GM18868 (cell line): ENCODE data around the gene PRDM7.
A peak's percentile ranks its signal among the peaks of the same experiment; 100 is the strongest.
"Not testable (repeated sequence)": the region's sequence is repeated elsewhere in the genome, so short reads cannot be mapped to it uniquely, and the experiment has no call there.

Experiments used
- ATAC-seq: cut with Tn5 transposase; IDR thresholded peaks from one replicate; pipeline ENCODE4 v1.9.1; 2021; ENCODE audit warnings: mild to moderate bottlenecking, moderate library complexity; ENCODE audit not compliant: unreplicated experiment

PRDM7 gene

DNA sequence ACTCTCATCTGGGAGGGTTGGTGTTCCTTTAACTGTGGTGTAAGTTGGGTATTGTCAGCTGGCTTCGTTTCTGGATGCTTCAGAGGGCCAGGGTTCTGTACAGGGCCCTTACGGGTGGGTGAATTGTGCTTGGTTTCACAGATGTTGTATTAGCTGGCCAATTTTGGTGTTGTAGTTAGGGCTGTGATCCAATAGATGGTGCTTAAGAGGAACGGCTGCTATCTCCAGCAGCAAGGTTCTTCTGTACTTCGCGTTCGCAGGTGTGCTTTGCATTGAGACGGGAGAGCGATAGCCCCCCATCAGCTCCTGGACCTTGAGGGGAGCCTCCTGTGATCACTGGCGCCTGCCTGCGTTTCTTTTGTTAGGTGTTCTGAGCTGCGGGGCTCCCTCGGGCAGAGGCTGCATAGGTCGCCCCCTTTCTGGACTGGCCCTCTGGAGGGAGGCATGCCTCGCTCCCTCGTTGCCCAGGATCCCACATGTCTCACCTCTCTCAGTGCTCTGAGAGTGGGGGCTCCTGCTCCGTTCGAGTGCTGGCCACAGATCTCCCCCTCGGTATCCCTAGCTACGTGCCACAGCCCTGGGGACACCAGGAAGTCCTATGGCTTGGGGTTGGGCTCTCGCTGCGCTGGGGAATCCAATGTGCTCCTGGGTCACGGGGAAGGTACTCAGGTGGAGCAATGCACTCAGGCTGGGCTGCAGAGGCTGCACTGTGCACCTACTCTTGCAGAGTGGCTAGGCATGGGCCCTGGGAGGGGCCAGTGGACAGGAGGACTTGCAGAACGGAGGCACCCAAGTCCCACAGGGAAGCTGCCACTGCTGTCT lies 837 bp upstream of the PRDM7 start:
- peak; percentile 59 for ATAC-seq

DNA sequence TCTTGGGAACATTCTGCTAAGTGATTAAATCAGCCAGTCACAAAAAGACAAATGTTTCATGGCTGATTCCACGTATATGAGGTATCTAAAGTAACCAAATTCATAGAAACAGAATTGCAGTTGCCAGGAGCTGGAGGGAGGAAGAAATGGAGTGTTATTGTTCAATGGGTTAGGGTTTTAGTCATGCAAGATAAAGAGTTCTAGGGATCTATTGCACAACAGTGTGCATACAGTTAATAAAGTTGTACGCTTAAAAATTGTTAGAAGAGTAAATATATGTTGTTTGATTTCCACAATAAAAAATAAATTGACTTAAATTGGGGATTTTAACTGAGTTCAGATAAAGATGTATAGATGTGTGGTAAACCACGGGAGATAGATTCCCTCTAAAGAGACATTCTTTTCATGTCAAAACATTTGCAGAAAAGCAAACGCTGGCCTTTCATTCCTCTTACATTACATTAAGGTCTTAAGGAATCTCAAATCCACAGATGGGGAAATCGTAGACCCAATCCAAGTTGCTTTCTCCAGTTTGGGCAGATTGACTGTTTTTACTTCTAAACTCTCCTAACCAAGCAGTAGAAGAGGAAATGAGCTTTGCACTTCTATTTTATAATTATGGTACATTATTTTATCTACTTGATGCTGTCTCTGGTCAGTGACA lies 4.6 kb downstream of the PRDM7 start:
- no peak for ATAC-seq

DNA sequence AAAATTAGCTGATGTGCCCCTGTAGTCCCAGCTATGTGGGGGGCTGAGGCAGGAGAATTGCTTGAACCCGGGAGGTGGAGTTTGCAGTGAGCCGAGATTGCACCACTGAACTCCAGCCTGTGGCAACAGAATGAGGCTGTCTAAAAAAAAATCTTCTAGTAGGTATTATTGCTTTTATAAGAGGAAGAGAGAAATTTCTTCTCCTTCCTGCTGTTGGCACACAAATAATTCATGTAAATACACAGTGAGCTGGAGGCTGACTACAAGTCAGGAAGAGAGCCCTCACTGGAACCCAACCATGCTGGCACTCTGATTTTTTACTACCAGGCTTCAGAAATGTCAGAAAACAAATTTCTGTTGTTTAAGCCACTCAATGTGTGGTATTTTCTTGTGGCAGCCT lies 6.7 kb downstream of the PRDM7 start:
- no peak for ATAC-seq

DNA sequence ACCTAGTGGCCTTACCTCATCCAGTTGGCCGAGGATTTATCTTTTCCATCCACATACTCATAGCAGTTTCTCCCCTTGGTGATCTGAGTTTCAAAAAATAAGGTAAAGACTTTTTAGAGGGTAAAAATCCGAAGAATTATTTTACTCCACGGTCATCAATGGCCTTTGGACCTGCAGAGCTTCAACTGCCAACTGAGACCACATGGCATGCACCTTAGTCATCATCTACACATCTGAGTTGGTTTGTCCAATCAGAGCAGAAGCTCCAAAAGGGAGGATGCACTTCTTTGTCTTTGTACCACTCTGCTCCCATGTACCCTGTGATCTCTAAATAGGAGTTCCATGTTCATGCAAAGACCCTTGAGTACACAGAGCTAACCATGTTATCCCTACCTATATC lies 15.7 kb downstream of the PRDM7 start:
- ATAC-seq, result no peak

DNA sequence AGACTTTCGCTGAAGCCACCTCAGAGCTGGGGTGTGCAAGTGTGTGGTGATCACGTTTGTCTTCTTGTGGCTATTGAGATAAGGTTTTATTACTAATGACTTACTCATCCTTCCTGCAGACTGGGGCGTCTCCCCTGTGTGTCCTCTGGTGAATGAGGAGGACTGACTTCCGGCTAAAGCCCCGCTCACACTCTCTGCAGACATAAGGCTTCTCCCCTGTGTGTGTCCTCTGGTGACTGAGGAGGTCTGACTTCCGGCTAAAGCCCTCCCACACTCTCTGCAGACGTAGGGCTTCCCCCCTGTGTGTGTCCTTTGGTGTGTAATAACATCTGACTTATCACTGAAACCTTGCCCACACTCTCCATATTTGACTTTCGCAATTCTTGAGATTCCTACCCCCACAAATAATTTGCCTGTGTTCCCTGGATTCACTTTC lies 19.4 kb downstream of the PRDM7 start:
- ATAC-seq, result no peak

DNA sequence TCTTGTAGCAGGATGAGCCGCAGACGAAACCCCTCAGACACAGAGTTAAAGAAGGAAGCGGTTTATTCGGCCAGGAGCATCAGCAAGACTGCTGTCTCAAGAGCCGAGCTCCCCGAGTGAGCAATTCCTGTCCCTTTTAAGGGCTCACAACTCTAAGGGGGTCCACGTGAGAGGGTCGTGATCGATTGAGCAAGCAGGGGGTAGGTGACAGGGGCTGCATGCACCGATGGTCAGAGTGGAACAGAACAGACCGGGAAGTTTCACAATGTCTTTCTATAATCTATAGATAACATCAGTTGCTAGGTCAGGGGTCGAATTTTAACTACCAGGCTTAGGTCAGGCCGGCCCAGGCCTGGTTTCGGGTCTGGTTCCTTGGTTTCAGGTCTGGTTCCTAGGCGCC lies 20.6 kb downstream of the PRDM7 start:
- ATAC-seq, result not testable (repeated sequence)

DNA sequence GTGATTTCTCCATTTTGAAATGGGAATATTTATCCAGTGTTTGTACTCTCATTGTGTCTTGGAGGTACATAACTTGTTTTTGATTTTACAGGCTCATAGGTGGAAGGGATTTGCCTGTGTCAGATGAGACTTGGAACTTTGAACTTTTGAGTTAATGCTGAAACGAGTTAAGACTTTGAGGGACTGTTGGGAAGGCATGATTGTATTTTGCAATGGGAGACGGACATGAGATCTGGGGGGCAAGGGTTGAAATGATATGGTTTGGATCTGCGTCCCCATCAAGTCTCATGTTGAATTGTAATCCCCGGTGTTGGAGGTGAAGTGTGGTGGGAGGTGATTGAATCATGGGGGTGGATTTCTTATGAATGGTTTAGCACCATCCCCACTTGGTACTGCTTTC lies 21.8 kb downstream of the PRDM7 start:
- ATAC-seq, result no peak

DNA sequence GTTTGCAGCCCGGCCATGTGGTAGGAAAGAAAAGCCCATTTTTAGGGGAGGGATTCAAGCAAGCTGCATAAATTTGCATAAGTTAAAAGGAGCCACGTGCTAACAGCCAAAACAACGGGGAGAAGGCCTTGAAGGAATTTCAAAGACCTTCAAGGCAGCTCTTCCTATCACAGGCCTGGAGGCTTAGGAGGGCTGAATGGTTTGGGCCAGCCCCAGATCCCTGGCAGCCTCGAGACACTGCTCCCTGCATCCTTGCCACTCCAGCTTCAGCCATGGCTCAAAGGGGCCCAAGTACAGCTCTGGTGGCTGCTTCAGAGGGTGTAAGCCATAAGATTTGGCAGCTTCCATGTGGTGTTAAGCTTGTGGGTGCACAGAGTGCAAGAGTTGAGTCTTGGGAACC lies 22.6 kb downstream of the PRDM7 start:
- ATAC-seq, result no peak

DNA sequence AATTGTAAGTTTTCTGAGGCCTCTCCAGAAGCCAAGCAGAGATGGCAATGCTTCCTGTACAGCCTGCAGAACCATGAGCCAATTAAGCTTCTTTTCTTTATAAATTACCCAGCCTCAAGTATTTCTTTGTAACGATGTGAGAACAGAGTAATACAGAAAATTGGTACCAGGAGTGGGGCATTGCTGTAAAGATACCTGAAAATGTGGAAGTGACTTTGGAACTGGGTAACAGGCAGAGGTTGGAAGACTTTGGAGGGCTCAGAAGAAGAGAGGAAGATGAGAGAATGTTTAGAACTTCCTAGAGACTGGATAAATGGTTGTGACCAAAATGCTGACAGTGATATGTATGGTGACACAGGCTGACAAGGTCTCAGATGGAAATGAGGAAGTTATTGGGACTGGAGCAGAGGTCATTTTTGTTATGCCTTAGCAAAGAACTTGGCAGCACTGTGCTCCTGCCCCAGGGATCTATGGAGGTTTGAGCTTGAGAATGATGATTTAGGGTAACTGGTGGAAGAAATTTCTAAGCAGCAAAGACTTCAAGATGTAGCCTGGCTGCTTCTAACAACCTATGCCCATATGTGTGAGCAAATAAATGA lies 23.1 kb downstream of the PRDM7 start:
- ATAC-seq, result no peak

DNA sequence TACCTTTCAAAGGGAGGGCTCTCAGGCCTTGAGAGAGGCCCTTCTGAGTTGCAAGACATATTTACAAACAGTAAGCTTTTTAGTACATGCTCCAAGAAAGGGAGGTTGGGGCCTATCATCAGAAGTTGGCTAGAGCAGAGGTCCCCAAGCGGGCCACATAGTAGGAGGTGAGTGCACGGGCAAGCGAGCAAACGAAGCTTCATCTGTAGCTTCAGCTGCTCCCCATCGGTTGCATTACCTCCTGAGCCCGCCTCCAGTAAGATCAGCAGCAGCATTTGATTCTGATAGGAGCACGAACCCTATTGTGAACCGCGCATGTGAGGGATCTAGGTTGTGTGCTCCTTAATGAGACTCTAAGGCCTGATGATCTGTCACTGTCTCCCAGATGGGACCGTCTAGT lies 26.2 kb downstream of the PRDM7 start:
- no peak for ATAC-seq

DNA sequence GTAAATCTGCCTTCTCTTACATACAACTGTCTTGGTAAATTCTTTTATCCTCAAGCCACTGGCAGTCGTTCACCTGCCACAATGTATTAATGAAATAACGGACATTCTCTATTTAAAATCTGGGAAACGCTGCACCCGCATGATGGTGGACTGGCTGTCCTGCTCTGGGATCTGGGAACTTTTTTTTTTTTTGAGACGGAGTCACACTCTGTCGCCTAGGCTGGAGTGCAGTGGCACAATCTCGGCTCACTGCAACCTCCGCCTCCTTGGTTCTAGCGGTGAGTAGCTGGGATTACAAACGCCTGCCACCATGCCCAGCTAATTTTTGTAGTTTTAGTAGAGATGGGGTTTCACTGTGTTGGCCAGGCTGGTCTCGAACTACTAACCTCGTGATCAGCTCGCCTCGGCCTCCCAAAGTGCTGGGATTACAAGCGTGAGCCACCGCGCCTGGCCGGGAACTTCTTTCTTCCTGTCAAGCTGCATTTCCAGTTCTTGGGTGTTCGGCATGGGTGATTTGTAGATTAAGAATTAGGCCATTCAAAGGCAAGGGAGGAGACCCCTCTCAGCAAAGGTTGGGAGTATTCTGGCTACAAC lies 28.3 kb downstream of the PRDM7 start:
- ATAC-seq, result no peak

DNA sequence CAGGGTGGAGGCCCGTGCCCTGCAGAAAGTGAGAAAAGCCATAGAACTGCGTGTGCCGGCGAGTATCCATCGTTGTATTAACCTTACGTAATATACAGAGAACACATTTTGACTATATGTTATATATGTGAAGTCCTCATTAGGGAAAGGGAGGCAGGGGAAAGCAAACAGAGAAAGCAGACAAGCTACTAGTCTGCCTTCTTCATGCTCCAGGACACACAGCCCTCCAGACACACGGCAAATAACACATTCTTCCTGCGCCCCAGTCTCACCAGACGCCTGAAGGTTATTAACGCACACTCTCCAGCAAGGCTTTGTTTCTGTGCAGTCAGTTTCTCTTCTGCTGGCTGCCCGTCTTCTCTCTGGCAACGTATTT lies 28.8 kb downstream of the PRDM7 start:
- ATAC-seq, result no peak

DNA sequence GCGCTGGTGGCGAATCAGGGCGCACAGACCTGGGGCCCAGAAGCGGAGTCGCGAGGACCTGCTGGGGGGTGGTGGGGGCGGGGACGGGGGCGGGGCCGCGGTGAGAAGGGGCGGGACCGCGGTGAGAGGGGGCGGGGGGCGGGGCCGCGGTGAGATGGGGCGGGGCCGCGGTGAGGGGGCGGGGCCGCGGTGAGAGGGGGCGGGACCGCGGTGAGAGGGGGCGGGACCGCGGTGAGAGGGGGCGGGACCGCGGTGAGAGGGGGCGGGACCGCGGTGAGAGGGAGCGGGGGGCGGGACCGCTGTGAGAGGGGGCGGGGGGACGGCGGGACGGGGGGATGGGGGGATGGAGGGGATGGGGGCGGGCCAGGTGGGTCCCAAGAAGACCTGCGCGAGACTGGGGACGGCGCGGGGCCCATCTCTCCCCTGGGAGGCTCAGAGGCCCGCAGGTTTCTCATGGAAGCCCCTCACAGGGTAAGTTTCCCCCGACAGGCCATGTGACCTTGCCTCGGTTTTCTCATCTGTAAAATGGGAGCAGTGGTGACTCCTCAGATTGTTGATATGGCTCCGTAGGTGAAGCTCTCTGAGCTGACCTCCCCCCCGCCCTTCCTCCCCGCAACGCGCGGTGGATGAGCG lies 29.3 kb downstream of the PRDM7 start:
- ATAC-seq, result no peak

DNA sequence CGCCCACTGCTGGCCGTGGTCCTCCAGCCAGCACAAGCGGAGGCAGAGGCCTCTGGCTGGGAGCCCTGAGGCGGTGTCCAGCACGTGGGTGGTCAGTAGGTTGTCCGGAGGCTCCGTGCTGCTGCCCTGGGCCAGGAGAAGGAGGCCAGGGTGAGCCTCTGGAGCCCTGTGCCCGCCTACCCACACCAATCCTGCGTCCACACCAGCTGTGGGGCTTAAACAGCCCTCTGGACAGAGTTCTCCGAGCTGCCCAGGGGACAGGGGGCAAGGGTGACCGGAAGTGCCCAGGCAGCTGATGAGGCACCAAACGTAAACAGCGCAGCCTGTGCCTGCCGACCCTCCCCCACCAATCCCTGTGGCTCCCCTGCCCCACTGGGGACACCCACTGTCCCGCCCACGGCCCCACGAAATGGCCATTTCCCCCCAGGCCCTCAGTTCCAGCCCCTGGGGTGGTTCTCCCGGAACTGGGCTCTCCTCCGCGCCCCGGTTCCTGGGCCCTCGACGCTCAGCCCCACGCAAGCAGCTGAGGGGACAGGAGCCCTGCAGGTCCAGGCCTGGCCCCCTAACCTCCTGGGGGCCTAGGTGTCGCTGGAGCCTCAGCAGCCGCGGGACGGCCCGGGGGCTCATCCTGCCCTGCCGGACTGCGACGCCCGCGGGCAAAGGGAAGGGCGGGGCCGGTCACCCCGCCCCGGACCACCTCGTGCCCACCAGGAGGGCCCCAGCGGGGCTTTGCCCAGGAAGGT lies 30.0 kb downstream of the PRDM7 start:
- ATAC-seq, result no peak

DNA sequence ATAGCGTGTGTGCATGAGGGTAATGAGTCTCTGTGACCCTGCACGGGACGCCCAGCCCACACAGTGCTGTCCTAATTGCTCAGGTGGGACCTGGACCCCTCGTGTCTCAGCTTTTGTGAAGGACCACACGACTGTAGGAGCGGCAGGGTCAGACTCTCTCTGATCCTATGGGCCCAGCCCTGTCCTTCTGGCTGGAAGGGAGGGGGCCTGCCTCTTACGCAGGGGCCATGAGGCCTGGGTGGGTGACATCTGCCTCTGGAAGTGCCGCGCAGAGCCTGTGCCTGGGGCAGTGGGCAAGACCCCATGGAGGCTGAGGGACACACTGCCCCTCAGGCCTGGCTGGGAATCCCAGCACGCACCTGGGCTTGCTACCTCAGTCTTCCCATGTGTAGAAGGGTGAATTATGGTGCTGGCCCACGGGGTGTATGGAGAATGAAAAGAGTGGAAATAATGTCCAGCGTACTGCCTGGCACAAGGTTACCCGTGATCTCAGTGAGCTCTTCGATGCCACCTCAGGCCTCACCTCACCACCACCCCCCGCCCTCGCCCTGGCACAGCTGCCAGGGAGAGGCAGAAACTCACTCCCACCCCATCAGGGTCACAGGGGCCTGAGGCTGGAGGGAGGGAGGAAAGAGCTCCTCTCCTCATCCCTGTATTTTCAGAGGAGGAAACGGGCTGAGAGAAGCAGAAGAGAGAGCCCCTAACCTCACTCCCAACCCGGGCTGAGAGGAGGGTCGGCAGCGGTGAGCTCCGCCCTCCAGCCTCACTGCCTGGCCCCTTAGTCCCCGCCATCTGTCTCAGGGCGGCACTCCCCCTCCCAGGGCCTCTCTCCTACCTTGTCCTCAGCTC lies 30.8 kb downstream of the PRDM7 start:
- no peak for ATAC-seq

DNA sequence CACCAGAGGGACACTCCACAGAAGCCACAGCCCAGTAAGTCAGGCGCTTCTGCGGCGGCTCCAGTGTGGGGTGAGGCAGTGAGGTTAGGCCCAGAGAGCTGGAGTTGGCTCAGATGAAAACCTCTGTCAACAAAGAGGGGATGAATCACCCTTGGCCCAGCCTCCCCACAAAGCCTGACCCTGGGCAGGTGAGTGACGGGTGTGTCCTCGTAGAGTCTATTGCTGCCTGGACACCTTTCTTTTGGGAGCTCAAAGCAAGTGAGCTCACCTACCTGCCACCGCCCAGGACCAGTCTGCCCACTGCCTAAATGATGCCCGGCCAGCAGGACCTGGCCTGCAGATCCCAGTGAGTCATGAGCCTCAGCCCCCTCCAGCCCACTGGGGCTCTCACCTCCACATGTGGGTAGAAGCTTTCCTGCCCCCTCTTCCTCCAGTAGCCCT lies 33.0 kb downstream of the PRDM7 start:
- ATAC-seq, result no peak

DNA sequence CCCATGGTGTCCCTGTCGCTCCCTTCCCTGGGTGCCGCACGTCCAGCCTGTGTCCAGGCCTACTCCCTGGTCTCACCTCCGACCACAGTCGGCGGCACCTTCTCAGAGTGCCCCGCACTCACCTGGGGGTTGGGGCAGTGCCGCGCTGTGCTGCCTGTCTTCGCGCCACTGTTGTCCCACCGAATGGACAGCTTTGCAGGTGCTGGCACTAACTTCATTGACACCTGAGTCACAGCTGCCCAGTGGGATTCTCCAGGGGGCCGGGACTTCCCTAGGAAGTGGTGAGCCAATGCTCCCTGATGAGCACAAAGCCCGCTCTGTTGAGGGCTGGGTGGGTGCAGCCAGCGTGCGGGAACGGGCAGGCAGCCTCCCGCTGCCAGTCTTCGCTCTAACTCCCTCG lies 33.6 kb downstream of the PRDM7 start:
- ATAC-seq, result no peak

DNA sequence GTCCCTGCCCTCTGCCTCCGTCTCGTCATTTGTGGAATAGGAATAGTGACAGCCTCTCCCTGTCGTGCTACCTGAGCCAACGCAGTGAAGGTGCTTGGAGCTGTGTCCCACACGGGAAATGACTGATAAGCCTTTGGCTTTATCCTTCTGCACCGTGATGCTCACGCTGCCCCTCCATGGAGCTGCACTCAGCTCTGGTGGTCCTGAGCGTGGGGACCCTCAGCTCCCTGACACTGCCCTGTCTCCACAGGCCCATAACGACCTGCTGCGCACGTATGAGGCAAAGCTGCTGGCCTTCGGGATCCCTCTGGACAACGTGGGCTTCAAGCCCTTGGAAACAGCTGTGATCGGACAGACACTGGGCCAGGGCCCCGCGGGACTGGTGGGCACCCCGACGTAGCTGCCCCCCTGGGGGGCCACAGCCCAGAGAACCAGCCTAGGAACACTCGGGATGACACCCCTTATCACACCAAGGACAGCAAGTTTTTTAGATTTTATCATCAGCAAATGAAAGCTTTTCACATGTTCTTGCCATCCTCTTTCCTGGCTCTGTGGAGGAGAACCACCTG lies 34.1 kb downstream of the PRDM7 start:
- no peak for ATAC-seq

DNA sequence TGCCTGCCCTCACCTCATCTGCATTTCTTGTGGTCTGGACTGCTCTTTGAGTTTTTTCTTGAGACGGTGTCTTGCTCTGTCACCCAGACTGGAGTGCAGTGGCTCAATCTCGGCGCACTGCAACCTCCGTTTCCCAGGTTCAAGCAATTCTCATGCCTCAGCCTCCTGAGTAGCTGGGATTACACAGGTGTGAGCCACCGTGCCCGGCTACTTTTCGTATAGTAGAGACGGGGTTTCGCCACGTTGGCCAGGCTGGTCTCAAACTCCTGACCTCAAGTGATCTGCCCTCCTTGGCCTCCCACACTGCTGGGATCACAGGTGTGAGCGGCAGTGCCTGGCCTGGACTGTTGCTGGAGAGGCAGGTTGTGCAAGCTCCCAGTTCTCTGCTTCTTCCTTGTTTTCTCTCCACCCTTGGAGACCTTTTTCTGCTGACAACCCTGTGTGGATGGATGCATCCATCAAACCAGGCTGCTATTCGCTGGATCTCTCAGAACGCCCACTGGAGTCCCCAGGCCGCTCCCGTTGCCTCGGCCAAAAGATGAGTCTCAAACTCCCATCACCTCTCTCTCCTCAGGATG lies 35.1 kb downstream of the PRDM7 start:
- no peak for ATAC-seq
